Cardiac septum (tissue), 1 donor: ENCODE results near the gene SLC9A9. TPM values are rescaled to one million over a fixed set of nuclear protein-coding genes. Genes with fewer than 3 reads are reported as not detected.
"Not testable (repeated sequence)": the region's sequence is repeated elsewhere in the genome, so short reads cannot be mapped to it uniquely, and the experiment has no call there.

Experiments
- DNase-seq: peaks from one replicate; pipeline ENCODE4 v3.0.0-alpha.2; 2020; ENCODE audit warnings: low spot score
- intact Hi-C: fragments of 100-400 bp; cut with DNase I; formaldehyde crosslinking; loops from one replicate; pipeline ENCODE4 v1.14.0; 2022
- total RNA-seq: library from RNA; stranded (reverse); fragmentation: NEBNext Ultra II Directional; extraction: Animal tissue kit (Norgen Biotek cat#: 25700); gene quantifications from one replicate; pipeline ENCODE4 v1.2.1, GENCODE V29; 2021
- donor health status: DM: no; HTN: no; CAD: no.

The SLC9A9 gene
- total RNA-seq, 1 donor from 2014 or later = 3.6 TPM

DNA sequence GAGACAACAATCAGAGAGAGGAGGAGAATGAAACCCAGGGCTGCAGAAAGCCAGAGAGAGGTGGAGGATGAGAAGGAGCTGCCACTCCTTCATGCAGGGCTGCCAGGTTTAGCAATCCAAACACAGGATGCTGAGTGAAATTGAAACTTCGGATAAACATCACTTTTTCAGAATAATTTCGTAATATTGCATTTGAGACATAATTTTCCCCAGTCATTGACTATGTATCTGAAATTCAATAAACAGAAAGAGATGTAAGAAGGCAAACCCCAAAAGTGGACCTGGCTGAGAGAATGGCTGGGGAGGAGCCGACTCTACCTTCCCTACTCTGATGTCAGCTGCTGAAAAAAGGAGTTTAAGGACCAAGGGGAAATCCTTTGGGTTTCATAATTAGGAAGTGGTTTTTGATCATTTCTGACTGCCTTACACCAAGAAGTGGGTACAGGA is 33.8 kb downstream of the SLC9A9 start:
- no peak for DNase-seq
- intact Hi-C loops = no loop called here

DNA sequence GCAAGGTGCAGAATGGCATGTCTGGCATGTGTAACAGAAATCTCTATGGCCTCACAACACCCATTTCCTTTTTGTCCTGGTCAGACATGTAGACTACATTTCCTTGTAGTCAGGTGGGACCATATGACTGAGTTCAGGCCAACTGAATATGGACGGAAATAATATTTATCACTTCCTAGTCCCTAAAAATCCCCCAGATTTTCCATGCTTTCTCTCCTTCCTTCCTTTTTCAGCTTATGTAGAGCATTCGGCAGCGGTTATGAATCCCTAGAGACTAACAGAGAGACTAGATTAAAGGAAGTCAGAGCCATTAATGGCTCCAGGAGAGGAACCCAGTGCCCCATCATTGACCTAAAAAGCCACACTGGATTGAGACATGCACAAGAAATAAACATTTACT is 35.8 kb downstream of the SLC9A9 start:
- no peak for DNase-seq
- intact Hi-C loops = no loop called here

DNA sequence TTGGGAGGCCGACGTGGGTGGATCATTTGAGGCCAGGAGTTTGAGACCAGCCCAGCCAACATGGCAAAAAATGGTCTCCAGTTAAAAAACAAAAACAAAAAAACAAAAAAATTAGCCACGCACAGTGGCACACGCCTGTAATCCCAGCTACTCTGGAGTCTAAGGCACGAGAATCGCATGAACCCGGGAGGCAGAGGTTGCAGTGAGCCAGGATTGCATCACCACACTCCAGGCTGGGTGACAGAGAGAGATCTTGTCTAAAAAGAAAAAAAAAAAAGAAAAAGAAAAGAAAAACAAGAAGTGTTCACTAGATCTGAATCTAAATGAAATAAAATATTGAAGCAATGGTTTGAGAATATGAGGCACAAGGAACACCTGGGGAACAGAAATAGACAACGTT is 36.7 kb downstream of the SLC9A9 start:
- intact Hi-C loops = no loop called here
- no peak for DNase-seq

DNA sequence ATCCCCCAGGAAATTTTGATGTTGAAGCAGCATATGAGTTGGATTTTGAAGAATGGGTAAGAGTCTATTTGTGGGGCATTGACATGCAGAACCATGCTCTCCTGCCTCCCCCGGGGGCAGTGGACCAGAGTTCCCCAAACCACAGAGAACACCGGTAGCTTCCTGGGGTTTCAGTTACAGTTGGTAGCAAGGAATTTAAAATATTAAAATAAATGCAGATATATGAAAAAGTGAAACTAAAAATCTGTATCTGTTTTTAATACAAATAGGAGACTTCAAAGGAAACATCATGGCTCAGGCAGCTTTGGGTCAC is 37.4 kb downstream of the SLC9A9 start:
- intact Hi-C loops = no loop called here

DNA sequence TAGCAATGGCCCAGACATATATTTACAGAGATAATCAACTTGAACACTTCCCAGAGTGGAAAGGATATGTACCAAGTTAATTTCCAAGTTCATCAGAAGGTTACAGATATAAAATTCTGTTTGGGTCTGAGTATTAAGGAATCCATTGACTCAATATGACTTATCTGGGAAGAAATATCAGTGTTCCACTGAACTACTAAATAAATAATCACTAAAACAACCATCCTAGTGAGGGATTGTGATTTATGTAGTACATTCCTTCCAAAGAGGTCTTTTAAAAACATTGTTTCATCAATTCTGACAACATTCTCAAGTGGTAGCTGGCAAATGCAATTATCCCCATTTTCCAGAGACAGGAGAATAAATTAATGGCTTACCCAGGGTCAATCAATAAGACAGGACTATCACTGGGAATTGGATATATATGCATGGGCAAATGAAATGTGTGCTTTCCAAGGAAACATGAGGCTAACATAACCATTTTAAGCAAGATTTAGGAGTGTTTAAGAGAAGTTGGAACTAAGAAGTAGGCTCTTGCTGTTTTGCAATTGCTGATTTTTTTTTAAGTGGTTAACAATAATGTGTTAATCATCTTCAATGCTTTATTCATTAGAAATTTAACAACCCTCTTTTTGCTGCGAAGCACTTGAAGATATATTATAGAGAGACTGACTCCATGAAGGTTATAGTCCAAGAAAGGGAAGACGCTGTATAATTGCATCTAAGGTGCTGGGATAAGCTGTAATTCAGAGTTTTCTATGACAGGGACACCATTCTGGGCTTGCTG is 37.9 kb downstream of the SLC9A9 start:
- DNase-seq = no peak
- intact Hi-C loops = no loop called here

More for the DNA sequence above, 37.4 kb downstream of the SLC9A9 start:
- DNase-seq = no peak

DNA sequence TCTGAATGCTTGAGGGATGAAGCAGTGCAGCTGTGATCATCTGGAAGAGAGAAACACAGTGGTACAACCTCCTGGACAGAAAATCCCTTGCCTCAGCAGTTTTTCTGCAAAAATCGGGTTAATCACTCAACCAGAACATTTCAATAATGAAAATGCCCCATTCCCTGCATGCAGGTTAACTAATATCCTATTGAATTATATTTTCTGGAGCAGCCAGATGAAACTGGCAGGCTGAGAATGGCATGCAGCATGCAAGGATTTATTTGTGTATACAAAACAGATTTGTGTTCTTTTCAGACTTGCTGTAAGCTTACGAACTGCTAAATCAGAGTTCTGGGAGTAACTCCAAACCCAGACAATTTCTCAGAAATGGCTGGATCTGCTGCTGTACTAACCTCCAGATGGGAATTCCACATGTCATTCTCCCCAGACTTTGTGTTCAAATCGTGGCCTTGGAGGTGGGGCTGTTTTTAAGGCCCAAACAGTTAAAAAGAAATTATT is 39.1 kb downstream of the SLC9A9 start:
- DNase-seq = no peak
- intact Hi-C loops = no loop called here

DNA sequence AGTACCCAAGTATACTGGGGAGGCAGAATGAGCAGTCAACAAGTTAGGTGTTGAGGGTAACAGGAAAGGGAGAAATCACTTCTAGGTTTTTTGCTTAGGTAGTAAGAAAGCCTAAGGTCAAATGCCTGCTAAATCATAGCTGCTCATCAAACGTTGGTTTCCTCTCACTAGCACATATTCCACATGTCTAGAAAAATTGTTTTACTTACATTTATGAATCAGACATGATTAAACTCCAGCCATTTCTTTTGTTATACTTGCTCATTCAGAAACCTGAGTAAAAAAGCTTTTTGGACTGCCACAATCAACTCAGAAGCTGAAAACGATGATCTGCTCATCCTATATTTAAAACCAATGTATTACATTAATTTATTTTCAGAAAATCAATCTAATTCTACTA is 40.2 kb downstream of the SLC9A9 start:
- intact Hi-C loops = no loop called here
- no peak for DNase-seq

DNA sequence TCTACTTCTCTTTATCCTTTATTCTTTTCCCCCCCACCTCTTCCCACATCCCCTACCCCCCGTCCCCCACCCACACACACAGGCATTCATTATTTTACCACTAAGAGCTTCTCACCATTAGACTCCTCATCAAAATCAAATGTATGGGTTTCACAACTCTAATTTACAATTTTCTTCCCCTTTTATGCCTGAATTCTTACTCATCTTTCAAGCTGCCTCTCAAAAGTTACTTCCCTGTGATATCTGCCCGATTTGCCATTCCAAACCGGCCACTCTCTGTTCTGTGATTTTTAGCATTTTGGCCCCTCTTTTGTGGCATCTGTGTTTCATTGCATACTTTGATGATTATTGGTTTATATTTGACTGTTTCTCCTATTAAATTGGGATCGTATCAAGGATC is 42.2 kb downstream of the SLC9A9 start:
- DNase-seq = no peak
- intact Hi-C loops = no loop called here

DNA sequence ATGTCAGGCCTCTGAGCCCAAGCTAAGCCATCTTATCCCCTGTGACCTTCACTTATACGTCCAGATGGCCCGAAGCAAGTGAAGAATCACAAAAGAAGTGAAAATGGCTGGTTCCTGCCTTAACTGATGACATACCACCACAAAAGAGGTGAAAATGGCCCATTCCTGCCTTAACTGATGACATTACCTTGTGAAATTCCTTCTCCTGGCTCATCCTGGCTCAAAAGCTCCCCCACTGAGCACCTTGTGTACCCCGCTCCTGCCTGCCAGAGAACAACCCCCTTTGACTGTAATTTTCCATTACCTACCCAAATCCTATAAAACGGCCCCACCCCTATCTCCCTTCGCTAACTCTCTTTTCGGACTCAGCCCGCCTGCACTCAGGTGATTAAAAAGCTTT is 42.8 kb downstream of the SLC9A9 start:
- intact Hi-C loops, DNase-seq: not testable (repeated sequence)

DNA sequence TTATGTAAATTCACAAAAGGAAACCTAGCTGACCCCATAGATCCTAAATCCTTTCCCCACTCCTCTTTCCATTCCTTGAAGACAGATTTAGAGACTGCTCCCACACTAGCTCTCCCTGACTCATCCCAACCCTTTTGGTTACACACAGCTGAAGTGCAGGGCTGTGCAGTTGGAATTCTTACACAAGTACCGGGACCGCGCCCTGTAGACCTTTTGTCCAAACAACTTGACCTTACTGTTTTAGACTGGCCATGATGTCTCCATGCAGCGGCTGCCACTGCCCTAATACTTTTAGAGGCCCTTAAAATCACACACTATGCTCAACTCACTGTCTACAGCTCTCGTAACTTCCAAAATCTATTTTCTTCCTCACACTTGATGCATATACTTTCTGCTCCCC is 47.2 kb downstream of the SLC9A9 start:
- DNase-seq, intact Hi-C loops: not testable (repeated sequence)

DNA sequence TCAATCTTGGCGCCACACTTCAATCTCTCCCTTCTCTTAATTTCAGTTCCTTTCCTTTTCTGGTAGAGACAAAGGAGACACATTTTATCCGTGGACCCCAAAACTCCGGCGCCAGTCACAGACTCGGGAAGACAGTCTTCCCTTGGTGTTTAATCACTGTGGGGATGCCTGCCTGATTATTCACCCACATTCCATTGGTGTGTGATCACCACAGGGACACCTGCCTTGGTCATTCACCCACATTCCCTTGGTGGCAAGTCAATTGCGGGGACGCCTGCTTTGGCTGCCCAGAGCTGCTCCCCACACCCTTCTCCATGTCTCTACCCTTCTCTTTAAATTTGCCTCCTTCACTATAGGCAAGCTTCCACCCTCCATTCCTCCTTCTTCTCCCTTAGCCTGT is 50.1 kb downstream of the SLC9A9 start:
- DNase-seq, intact Hi-C loops: not testable (repeated sequence)

DNA sequence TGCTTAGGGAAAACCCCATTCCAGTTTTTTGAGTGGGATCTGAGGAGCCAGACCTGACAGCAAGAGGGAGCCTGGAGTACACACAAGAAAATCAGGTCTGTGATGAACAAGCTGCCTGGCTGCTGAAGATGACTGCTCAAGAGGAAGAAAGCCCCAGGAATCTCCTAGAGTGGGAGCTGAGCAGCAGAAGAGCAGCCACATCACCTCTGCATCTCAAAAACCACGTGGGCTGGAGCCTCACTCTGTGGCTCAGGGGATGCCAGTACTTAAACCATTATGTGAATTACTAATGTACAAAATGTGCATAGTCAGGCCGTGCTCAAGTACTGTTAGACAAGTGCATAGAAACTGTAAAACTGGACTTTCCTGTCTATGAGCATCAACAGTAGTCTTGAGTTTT is 52.4 kb downstream of the SLC9A9 start:
- DNase-seq = no peak
- intact Hi-C loops = no loop called here

DNA sequence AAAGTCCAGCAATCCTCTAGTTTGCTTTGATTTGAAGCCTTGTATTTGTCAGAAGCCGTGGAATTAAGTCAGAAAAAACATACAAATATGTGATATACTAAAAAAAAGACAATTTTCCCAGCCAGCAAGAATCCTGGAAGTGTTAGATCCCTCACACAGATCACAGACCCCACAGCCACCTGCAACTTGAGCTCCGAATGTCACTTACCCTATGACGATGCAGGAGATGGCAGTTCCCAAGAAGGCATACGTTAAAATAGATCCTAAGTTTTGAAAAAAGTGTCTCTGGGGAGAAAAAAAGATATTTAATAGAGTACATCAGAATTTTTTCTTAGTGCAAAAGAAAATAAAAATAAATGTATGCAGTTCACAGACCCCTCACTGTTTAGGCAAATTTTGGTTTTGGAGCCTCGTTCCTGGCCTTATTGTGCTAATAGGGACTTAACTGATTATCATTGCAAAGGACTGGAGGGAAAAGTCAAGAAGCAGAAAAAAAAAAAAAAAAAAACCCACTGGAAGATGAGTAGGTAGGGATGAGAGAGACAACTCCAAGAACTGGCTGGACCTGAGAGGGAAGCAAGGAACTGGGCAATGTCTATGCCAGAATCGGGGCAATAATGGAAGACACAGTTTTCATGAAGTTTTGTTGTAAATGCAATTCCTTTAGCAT is 53.3 kb downstream of the SLC9A9 start:
- DNase-seq = no peak
- intact Hi-C loops = no loop called here

DNA sequence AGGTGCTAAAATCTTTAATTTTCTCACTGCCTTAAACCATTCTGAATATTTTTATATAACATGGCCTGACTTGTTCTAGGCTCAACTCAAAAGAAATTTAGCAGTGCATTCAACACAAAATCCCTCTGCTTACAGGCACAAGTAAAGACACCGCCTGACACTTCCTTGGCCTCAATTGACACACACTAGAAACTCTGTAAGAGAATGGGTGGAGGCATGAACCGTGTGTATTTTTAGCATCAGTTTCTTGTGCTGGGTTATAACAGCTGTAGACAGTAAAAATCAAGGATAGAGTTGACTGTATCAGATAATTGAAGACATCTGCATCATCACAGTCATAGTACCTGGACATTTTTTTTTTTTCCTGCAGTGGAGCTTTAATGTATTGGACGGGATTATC is 54.3 kb downstream of the SLC9A9 start:
- intact Hi-C loops = no loop called here
- DNase-seq = no peak

DNA sequence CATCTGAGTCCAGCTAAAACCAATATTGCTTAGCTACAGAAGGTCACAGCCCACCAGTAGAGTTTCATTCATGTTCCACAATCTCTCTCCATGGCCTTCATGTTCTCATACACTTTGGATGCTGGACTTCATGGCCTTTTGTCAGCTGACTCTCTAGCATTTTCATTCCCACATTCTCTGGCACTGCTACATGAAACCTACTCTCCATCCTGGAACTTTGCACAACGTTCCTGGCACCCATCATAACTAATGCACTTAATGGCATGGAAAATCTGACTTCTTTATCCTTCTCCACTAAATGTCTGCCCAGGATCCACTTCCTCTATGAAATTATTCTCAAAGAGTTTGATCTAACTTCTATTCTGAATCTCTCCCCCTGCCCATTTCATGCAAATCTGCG is 56.9 kb downstream of the SLC9A9 start:
- DNase-seq = no peak
- intact Hi-C loops = no loop called here

DNA sequence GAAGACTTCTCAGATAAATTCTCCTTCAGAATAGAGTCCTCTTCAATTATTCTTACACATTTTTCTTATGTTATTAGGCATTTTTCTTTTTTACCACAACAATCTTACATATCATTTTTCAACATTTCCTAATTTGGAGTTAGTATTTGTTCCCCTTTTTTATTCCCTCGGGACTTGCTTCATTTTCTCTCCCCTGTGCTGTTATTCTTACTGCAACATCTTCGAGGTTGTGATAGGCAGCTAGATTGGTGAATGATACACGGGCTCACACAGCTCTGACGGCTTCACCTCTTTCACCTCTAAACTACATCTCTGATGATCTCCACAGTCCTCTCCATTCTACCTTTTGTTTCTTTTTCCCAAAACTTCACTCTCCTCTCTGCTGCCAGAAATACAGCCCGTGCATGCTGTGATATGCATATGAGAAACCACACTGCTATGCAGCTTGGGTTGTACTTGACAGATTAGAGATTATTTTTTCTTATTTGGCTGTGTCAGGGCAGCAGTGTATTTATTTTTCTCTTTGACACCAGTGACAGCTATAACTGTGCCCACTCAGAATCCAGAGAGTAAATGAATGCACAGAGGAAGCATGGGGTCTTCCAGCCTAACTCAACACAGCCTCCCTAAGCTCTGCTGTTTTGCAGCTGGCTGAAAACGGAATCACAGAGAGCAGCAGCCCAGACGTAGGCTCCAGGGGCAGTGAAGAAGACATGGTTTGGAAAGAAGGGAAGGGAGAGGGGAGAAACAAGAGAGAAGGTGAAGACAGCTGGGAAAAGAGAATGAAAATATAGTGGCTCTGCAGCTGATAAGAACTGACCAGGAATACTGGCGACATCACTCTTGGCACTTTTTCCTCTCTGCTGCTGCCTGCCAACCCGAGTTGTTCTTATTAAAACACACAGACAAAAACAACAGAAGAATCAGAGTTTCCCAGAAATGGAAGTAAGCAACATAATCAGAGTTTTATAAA is 61.8 kb downstream of the SLC9A9 start:
- intact Hi-C loops = no loop called here
- no peak for DNase-seq

DNA sequence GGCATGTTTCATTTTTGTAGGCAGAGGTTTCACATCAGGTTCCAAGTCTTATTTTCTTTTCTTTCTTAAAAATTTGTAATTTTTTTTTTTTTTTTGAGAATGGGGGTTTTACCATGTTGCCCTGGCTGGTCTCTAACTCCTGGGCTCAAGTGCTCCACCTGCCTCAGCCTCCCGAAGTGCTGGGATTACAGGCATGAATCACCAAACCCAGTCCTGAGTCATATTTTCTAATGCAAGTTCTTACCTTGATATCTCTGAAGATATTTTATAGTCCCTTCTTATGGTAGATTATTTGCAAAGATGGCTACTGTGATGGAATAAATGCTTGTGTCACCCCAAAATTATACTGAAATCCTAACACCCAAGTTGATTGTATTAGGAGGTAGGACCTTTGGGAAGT is 63.8 kb downstream of the SLC9A9 start:
- intact Hi-C loops = no loop called here

DNA sequence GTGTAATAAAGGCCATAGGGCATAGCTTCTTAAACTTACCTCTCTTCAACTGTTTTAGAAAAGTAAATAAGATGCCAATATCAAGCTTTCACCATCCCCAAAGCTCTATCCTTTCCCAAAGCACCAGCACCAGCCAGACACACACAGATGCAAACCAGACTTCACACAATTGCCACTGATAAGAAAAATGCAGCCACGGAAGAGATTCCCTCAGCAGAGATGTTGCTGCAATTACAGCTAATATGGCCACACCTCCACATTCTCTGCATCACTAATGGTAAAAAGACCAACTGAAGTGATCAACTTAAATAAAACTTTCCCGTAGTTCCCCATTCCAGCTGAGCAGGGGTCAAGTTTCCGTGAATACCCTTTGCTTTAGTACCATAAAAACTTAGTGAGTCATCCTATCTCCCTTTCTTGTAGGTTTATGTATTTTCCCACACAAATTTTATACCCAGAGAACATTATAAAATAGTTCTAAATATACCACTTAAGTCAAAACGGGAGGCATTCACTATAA is 64.4 kb downstream of the SLC9A9 start:
- intact Hi-C loops = no loop called here
- no peak for DNase-seq

More for the DNA sequence above, 63.8 kb downstream of the SLC9A9 start:
- no peak for DNase-seq

DNA sequence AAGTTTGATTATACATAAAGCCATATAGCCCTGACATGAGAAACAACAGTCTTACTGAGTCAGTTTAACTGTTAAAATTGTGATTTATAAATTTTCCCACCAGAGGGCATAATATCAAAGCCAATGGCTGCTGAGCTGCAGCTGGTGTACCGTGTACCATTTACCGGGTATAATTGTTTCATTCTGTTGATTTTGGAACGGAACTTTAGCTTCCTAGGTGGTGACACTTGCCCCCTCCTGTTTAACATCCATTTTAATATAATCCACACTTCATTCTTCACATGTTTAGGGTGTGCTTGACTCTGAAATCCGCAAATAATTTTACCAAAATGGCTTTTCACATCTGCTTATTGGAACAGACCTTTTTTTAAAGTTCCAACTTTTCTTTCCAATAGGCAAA is 72.8 kb downstream of the SLC9A9 start:
- intact Hi-C loops = loop anchor here (5.0 kb wide), 1 partner anchor 177 kb away; no protein-coding TSS in a partner anchor

DNA sequence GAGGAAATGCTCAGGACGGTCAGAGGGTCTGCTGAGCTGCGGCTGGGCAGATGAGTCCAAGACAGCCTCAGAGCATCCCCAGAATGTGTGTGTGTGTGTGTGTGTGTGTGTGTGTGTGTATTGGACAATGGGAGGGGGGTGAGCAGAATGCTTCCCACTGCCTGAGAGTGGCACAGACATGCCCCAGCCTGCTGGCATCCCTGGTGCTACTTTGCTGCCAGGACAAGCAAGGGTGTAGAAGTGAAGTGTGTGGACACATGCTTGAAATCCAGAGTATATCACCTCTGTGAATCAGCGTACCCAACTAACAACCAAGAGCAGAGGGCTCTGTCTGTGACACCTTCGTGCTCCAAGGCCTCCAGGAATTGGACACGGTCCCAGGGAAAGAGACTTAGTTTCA is 76.3 kb downstream of the SLC9A9 start:
- DNase-seq = no peak
- intact Hi-C loops = no loop called here

More for the DNA sequence above, 72.8 kb downstream of the SLC9A9 start:
- no peak for DNase-seq
